Measurements from ENCODE around the gene RBP4.
"Not testable (repeated sequence)": the region's sequence is repeated elsewhere in the genome, so short reads cannot be mapped to it uniquely, and the experiment has no call there.

The RBP4 gene

GRCh38 chr10:93552780-93553179 lies 48.3 kb downstream of the RBP4 start:
- Histone ChIP-seq H3K9me3 (ENCODE audit: control insufficient read depth in 2 of 2, low read length in 2 of 2) (no peaks in the 10 kb centered on the region), H3K27ac (ENCODE audit: low read depth in 2 of 2, low read length in 2 of 2) (no peak overlapping the region), H3K4me3 (ENCODE audit: low read length in 2 of 2) (no peak overlapping the region), H3K9ac (ENCODE audit: low read depth in 1 of 2, low read length in 2 of 2) (no peak overlapping the region), H3K4me1 (ENCODE audit: control insufficient read depth in 2 of 2, insufficient read depth in 2 of 2, low read length in 2 of 2) (peaks cover 7 to 28% of the 10 kb centered on the region in 2 donors), H3K36me3 (ENCODE audit: control insufficient read depth in 2 of 2, insufficient read depth in 2 of 2, low read length in 2 of 2) (no peaks in the 10 kb centered on the region), H3K27me3 (ENCODE audit: control insufficient read depth in 2 of 2, insufficient read depth in 2 of 2, low read length in 2 of 2) (no peaks in the 10 kb centered on the region)

GRCh38 chr10:93550606-93551005 lies 50.4 kb downstream of the RBP4 start:
- H3K4me1 ChIP-seq (ENCODE audit: control insufficient read depth in 2 of 2, insufficient read depth in 2 of 2, low read length in 2 of 2): peaks cover 7 to 31% of the 10 kb centered on the region in 2 donors
- no peaks in the 10 kb centered on the region for H3K36me3 ChIP-seq (ENCODE audit: control insufficient read depth in 2 of 2, insufficient read depth in 2 of 2, low read length in 2 of 2)
- H3K4me3 ChIP-seq (ENCODE audit: low read length in 2 of 2): no peak overlapping the region
- H3K9me3 ChIP-seq (ENCODE audit: control insufficient read depth in 2 of 2, low read length in 2 of 2): no peaks in the 10 kb centered on the region
- peak overlapping the region; percentile 62 to 67 for H3K27ac ChIP-seq (ENCODE audit: low read depth in 2 of 2, low read length in 2 of 2)
- H3K9ac ChIP-seq (ENCODE audit: low read depth in 1 of 2, low read length in 2 of 2): no peak overlapping the region
- no peaks in the 10 kb centered on the region for H3K27me3 ChIP-seq (ENCODE audit: control insufficient read depth in 2 of 2, insufficient read depth in 2 of 2, low read length in 2 of 2)

- Histone ChIP-seq H3K9ac (ENCODE audit: low read depth in 1 of 2, low read length in 2 of 2) (peak overlapping the region in 1 of 2 donors; percentile 3), H3K4me1 (ENCODE audit: control insufficient read depth in 2 of 2, insufficient read depth in 2 of 2, low read length in 2 of 2) (peaks cover 7 to 18% of the 10 kb centered on the region in 2 donors), H3K36me3 (ENCODE audit: control insufficient read depth in 2 of 2, insufficient read depth in 2 of 2, low read length in 2 of 2) (no peaks in the 10 kb centered on the region), H3K27me3 (ENCODE audit: control insufficient read depth in 2 of 2, insufficient read depth in 2 of 2, low read length in 2 of 2) (no peaks in the 10 kb centered on the region), H3K9me3 (ENCODE audit: control insufficient read depth in 2 of 2, low read length in 2 of 2) (no peaks in the 10 kb centered on the region), H3K4me3 (ENCODE audit: low read length in 2 of 2) (no peak overlapping the region), H3K27ac (ENCODE audit: low read depth in 2 of 2, low read length in 2 of 2) (peak overlapping the region; percentile 66 to 74)
Observed at GRCh38 chr10:93548376-93549071, 52.5 kb downstream of the RBP4 start.

GRCh38 chr10:93547522-93547921 lies 53.5 kb downstream of the RBP4 start:
- H3K27me3 ChIP-seq (ENCODE audit: control insufficient read depth in 2 of 2, insufficient read depth in 2 of 2, low read length in 2 of 2): no peaks in the 10 kb centered on the region
- H3K4me3 ChIP-seq (ENCODE audit: low read length in 2 of 2): no peak overlapping the region
- no peaks in the 10 kb centered on the region for H3K36me3 ChIP-seq (ENCODE audit: control insufficient read depth in 2 of 2, insufficient read depth in 2 of 2, low read length in 2 of 2)
- no peaks in the 10 kb centered on the region for H3K9me3 ChIP-seq (ENCODE audit: control insufficient read depth in 2 of 2, low read length in 2 of 2)
- H3K9ac ChIP-seq (ENCODE audit: low read depth in 1 of 2, low read length in 2 of 2): no peak overlapping the region
- peaks cover 7 to 24% of the 10 kb centered on the region in 2 donors for H3K4me1 ChIP-seq (ENCODE audit: control insufficient read depth in 2 of 2, insufficient read depth in 2 of 2, low read length in 2 of 2)
- peak overlapping the region in 1 of 2 donors; percentile 43 for H3K27ac ChIP-seq (ENCODE audit: low read depth in 2 of 2, low read length in 2 of 2)

GRCh38 chr10:93546995-93547394 lies 54.0 kb downstream of the RBP4 start:
- not testable (repeated sequence) for H3K27me3 ChIP-seq (ENCODE audit: control insufficient read depth in 2 of 2, insufficient read depth in 2 of 2, low read length in 2 of 2); H3K9ac ChIP-seq (ENCODE audit: low read depth in 1 of 2, low read length in 2 of 2); H3K9me3 ChIP-seq (ENCODE audit: control insufficient read depth in 2 of 2, low read length in 2 of 2); H3K4me3 ChIP-seq (ENCODE audit: low read length in 2 of 2); H3K36me3 ChIP-seq (ENCODE audit: control insufficient read depth in 2 of 2, insufficient read depth in 2 of 2, low read length in 2 of 2)
- Histone ChIP-seq H3K27ac (ENCODE audit: low read depth in 2 of 2, low read length in 2 of 2) (peak overlapping the region in 1 of 2 donors; percentile 43), H3K4me1 (ENCODE audit: control insufficient read depth in 2 of 2, insufficient read depth in 2 of 2, low read length in 2 of 2) (peaks cover 7 to 28% of the 10 kb centered on the region in 2 donors)

- Histone ChIP-seq H3K9ac (ENCODE audit: low read depth in 1 of 2, low read length in 2 of 2) (peak overlapping the region in 1 of 2 donors; percentile 9), H3K4me3 (ENCODE audit: low read length in 2 of 2) (peak overlapping the region; percentile 31 to 65), H3K4me1 (ENCODE audit: control insufficient read depth in 2 of 2, insufficient read depth in 2 of 2, low read length in 2 of 2) (peaks cover 0 to 13% of the 10 kb centered on the region in 2 donors), H3K36me3 (ENCODE audit: control insufficient read depth in 2 of 2, insufficient read depth in 2 of 2, low read length in 2 of 2) (no peaks in the 10 kb centered on the region), H3K27me3 (ENCODE audit: control insufficient read depth in 2 of 2, insufficient read depth in 2 of 2, low read length in 2 of 2) (no peaks in the 10 kb centered on the region), H3K9me3 (ENCODE audit: control insufficient read depth in 2 of 2, low read length in 2 of 2) (no peaks in the 10 kb centered on the region), H3K27ac (ENCODE audit: low read depth in 2 of 2, low read length in 2 of 2) (peak overlapping the region; percentile 48 to 62)
Observed at GRCh38 chr10:93542358-93542791, 58.7 kb downstream of the RBP4 start.

Data from mucosa of rectum (tissue), 2 donors.